NOMO-1 (cell line): Measurements from ENCODE around the gene HDHD2.
"Not testable (repeated sequence)": the region's sequence is repeated elsewhere in the genome, so short reads cannot be mapped to it uniquely, and the experiment has no call there.

Source experiments
- DNase-seq, 2 experiments: peaks; one replicate each; lab custom pipeline; 2025; ENCODE audit not compliant: unreplicated experiment in 2 of 2; lab: John Stamatoyannopoulos, UW

HDHD2 gene, protein sequence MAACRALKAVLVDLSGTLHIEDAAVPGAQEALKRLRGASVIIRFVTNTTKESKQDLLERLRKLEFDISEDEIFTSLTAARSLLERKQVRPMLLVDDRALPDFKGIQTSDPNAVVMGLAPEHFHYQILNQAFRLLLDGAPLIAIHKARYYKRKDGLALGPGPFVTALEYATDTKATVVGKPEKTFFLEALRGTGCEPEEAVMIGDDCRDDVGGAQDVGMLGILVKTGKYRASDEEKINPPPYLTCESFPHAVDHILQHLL

DNA sequence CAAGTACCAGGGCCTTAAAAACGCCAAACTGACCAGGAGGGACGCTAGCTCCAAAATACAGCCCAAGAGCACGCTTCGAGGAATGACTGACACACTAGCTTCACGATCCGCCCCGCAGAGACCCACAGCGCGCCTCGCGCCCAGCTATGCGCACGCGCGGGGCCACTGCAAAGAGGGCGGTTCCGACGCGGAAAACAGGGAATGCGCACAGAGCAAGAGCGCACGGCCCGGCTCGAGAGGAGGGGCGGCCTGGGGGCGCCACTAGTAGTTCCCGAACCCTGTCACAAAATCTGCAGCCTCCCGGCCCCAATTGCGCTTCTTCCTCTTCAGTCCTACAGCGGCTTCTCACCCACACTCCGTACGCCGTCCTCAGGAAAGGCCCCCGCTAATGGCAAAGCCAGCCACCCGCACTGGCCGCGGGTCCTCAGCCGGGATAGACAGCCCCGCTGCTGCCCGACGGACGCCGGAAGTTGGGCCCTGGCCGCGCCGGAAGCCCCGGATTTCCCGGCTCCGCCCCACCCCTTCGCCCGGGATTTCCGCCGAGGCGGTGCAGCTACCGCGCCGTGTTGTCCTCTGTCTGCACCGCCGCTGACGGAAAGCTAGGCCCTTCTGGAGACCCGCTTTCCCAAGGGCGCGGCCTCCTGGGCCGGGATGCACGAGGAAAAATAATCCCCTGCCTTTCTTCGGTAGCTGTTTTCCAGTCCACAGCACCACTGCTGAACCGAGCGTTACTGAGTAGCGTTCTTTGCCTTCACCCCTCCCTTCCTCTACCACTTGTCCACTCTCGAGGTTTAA lies at the start of gene HDHD2:
TSS of gene HDHD2 (minus strand) at position 472 of the 795 bp plus-strand sequence. CDS start 14,061 bp downstream, outside the sequence.
- DNase-seq = peak; percentile 65 to 78

DNA sequence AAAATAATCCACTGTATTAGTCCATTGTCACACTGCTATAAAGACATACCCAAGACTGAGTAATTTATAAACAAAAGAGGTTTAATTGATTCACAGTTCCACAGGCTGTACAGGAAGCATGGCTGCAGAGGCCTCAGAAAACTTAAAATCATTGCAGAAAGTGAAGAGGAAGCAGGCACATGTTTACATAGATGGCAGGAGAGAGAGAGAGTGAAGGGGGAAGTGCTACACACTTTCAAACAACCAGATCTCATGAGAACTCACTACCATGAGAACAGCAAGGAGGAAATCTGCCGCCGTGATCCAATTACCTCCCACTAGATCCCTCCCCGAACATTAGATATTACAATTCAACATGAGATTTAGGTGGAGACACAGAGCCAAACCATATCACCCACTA lies 45.7 kb upstream of the HDHD2 start:
- peak; percentile 4 to 8 for DNase-seq

DNA sequence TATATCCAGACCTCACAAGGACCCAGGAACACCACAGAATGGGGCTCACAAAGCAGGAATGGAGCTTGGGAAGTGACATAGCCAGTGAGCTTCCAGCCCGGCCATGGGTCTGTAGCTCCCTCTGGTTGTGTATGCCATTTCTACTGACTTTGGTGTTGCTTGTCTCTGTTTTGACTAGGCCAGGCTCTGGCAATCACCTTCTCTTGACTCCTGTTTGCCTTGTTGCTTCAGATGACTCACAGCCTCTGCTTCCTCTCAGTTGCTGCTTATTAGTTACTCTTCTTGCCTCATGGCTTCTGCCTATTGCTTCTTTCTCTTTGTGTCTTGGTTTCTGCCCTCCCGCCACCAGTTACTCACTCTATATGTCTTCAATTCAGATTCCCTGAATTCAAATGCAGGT lies 41.7 kb upstream of the HDHD2 start:
- no peak for DNase-seq

DNA sequence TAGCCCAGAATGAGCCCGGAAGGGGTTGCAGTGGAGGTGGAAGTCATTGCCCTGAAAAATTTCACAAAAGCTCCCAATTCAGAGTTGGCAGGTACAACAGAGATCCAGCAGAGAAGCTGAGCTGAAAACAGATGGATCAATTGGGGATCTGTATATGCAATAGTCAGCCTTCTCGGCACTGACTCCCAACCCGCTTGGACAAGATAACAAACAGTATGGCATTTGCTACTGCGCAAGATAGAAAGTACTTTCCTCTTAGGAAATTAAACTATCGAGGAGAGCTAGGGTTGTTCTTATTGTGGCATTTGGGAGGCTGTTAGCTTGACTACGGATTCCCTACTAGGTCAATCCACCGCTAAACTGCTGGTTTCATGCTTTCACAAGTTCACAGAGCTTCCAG lies 37.4 kb upstream of the HDHD2 start:
- DNase-seq = no peak

DNA sequence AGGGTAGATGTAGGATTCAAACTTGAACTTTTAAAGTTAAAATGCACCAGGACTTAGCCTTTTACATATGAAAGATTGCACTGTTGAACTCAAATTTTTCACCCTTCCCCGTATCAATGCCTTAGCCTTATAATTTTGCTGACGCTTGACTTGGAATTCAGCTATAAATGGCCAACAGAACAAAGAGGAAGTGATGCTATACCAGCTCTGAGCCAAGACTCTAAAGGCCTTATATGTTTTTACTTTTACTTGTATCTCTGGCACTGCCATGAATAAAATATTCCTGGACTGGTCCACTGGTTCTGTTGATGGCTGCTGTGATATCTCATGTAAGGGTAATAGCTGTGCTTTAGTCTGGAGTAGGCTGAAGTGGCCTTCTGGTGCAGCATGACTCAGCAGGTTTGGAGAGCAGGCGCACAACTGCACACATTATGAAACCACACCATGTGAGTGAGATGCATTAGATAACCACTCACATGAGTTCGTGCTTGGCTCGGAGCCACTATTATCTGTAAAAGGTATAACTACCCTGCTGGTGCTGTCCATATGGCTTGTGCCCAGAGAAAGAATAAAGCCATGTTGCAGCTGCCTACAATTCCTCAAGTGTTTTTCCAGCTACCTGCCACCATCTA lies 34.2 kb upstream of the HDHD2 start:
- DNase-seq = no peak

DNA sequence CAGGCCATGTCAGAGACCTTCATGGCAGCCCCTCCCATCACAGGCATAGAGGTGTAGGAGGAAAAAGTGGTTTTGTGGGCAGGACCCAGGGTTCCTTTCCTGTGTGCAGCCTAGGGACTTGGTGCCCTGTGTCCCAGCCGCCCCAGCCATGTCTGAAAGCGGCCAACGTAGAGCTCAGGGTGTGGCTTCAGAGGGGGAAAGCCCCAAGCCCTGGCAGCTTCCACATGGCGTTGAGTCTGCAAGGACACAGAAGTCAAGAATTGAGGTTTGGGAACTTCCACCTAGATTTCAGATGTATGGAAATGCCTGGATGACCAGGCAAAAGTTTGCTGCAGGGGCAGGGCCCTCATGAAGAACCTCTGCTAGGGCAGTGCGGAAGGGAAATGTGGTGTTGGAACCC lies 31.9 kb upstream of the HDHD2 start:
- not testable (repeated sequence) for DNase-seq

DNA sequence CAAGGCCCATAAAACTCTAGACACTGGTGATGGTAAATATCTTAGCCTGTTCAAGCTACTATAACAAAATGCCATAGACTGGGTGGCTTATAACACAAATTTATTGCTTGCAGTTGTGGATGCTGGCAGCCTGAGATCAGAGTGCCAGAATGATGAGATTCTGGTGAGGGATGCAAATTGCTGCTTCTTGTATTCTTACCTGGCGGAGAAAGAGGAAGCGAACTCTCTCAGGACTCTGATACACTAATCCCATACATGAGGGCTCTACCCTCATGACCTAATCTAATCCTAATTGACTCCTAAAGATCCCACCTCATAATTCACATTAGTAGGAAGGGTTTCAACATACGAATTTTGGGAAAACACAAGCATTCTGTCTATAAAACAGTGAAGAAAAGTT lies 30.5 kb upstream of the HDHD2 start:
- DNase-seq = no peak

DNA sequence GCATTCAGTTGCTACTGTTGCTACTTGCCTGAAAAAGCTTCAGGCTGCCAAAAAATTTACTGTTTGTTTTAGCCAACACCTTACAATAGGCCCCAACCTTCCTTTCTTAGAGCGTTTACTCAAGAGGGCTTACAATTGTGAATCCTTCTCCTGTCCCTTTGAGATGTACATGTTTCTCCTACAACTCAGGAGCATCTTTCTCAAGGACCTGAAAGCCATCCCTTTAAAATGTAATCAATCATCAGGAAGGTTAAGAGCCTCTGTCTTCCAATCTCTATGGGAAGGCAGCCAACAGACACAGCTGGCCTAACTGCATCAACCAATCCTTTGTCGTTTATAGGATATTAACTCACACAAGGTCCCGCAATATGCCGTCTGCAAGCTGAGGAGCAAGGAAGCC lies 29.2 kb upstream of the HDHD2 start:
- DNase-seq = no peak

DNA sequence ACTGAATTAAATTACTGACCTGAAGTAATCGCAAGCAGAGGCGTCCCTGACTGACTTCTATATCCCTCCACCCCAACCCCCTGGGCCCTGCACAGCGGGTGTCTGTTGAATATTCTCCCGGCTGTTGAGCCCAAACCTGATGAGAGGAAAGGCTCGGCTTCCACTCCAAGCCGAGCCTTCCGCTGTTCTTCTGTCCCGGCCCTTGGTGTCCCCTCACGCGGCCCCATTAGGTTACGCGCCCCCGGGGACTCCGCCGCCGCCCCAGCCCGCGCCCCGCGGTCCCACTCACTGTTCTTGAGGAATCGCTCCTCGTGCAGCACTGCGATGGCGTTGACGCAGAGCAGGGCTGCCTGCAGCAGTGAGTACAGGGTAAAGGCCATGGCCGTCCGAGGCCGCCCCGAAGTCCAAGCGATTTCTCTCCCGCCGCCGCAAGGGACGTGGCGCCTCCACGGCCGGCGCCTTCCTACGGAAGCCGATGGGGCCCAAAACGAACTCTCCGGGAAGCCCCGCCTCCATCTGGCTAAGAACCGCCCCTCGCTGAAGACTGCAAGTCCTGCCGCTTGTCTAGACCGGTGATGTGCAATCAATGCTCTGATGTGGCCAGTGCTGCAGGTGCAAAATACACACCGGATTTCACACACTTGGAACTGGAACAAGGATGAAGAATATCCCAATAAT lies 25.7 kb upstream of the HDHD2 start, which contains the start of gene IER3IP1:
TSS of gene IER3IP1 (minus strand) at position 467 of the 678 bp plus-strand sequence. CDS start at position 380, 87 bp downstream.
- peak; percentile 85 to 92 for DNase-seq

DNA sequence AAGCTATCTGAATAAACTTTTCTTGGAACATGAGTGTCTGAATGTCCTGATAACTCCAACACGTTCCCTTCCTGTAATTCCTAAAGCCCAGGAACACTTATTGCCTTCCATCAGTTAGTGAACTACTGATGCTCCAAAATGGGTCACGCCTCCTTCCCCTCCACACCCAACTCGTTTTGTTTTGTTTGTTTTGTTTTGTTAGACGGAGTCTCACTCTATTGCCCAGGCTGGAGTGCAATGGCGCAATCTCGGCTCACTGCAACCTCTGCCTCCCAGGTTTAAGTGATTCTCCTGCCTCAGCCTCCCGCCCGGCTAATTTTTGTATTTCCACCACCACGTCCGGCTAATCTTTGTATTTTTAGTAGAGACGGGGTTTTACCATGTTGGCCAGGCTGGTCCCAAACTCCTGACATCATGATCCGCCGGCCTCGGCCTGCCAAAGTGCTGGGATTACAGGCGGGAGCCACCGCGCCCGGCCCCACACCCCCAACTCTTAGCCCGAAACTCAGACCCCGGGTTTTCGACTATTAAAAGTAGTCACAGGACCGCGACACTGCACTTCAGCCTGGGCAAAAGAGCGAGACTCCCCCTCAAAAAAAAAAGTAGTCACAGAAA lies 25.1 kb upstream of the HDHD2 start:
- DNase-seq = no peak

DNA sequence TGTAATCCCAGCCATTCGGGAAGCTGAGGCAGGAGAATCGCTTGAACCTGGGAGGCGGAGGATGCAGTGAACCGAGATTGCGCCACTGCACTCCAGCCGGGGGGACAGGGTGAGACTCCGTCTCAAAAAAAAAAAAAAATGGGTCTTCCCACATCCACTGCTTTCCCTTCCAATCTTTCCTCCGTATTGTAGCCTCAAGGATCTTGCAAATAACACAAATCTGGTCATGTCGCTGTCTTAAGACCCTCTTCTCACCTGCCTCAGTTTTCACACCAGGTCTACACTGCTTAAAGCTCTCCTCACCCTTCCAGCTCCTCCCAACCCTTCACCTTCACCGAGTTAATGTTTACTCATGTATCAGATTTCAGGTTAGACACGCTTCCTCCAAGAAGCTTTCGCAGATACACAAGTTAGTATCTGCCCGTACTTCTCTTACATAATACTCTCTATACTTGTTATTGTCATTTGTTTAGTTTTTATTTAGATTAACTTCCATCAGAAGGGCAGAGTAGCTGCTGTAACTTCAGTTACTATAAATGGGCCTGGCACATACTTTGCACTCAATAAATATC lies 24.3 kb upstream of the HDHD2 start:
- no peak for DNase-seq

DNA sequence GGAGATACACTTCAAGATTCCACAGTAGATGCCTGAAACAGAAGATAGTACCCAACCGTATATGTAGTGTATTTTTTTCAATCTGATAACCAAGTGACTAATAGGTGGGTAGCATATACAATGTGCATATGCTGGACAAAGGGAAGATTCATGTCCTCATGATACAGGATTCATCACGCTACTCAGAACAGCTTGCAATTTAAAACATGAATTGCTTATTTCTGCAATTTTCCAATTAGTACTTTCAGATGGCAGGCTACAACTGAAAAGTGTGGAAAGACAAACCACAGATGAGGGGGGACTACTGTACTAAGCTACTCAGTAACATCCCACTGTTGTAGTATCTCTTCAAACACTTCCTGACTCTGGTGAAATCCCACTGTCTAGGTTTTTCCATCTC lies 22.2 kb upstream of the HDHD2 start:
- DNase-seq = no peak

DNA sequence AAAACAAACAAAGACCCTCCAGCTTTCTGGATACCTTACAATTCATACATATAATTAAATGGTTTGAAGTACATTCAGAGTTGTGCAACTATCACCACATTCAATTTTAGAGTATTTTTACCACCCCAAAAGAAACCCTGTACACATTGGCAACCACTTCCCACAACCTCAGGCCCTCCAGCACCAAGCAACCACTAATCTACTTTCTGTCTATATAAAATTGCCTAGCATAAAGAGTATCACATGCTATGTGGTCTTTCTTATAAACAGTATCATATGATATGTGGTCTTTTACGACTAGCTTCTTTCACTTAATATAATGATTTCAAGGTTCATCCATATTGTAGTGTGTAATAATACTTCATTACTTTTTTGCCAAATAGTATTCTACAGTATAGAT lies 18.6 kb upstream of the HDHD2 start:
- no peak for DNase-seq

DNA sequence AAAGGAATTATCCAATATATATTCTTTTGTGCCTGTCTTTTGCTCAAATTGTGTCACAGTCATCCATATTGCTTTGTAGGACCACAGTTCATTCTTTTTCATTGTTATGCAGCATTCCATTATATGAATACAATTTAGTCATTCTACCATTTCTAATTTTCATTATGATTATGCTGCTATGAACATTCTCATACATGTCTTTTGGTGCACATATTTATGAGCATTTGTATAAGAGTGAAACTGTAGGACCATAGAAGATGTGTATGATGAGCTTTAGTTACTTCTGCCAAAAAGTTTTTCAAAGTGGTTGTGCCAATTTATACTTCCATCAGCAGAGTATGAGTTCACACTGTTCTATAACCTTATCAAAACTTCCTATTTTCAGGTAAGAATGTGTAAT lies 18.2 kb upstream of the HDHD2 start:
- no peak for DNase-seq

DNA sequence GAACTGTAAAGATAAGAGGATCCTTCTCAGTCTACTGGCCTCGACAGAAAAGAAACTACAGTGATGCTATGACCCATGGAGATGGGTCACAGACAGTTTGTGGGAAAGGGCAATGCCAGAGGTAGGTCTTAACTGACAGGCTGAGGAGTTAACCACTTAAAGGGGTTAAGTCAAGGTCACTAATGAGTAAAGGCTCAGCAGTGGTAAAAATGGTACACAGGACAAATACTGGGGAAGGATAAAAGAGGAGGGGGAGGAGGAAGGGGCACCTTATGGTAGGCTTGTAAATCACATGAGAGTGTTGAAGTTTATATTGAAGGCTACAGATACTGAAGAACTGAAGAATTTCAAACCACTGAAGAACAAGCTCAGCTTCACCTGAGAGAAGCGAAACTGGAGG lies 16.0 kb upstream of the HDHD2 start:
- no peak for DNase-seq

DNA sequence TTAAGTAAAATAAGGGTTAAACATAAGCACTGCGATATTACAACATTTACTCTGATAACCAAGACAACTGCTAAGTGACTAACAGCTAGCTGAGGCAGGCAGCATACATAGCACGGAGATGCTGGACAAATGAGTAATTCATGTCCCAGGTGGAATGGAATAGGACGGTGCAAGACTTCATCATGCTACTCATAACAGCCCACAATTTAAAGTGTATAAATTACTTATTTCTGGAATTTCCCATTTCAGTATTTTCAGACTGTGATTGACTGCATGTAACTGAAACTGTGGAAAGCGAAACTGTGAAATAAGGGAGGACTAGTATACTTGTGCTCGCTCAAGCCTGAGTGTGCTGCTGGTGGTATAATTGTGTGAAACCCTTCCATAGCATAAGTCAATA lies 12.9 kb upstream of the HDHD2 start:
- DNase-seq = no peak

DNA sequence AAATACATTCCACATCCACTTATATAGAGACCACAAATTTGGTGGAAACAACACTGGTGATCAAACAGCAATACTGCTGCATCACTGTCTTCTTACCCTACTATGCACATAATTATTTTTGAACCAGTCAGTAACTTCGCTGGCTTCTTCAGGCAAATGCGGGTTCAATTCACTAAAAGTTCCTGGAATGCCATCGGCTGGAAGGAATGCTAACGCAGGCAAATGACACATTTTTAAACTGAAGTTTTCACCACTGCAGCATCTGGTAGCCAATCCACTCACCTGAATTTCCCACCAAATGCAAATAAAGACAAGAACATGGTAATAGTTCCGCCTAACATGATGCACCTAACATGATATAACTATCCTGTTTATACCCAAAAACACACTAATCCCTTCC lies 10.0 kb upstream of the HDHD2 start:
- DNase-seq = no peak

DNA sequence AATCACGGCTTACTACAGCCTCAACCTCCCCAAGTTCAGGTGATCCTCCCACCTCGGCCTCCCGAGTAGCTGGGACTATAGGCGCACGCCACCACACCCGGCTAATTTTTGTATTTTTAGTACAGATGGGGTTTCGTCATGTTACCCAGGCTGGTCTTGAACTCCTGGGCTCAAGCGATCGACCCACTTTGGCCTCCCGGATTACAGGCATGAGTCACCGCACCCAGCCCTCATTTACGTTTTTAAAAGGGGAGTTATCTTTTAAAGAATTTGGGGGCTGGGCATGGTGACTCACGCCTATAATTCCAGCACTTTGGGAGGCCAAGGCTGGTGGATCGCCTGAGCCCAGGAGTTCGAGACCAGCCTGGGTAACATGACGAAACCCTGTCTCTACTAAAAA lies 8.1 kb upstream of the HDHD2 start:
- not testable (repeated sequence) for DNase-seq

DNA sequence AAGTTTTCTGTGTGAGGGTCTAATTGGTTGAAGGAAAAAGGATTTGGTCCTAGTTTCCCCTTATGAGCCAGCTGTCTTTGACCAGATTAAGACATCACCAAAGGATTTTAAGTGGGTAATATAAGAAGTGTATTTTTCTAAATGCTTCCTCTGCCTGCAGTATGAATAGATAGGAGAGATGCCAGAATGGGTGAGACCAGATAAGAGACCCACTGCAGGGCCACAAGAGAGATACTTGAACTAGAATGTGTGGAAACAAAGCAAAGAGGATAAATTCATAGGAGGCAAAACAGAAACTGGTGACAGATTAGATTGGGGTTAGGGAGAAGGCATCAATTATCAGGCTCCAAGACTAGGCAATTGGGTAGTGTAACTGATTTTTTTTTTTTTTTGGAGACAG lies 1.1 kb upstream of the HDHD2 start:
- DNase-seq = no peak

DNA sequence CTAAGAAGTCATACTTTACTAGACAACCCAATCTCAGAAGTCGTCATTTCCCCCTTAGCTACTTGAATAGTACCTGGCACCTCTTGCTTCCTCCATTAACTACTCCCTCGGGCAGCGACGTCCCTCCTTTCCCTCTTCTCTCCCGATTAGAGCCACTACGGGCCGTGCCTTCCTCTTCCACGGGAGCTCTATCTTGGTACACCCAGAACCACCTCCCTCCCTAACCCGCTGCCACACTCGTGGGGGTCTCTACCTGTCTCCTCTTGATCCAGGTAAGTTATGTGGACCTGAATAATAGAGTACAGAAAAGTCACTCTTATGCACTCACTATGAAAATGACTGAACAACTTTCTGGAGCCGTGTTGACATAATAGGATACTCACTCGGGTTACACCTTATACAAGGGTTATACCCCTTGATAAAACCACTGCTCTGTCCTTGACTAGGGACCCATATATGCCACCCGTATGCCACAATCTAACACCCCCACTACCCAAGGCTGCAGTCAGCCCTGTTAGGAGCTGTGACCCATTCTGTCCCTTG lies 595 bp upstream of the HDHD2 start:
- DNase-seq = no peak
